ENCODE measurements around the gene FZR1. TPM values are rescaled to one million over a fixed set of nuclear protein-coding genes. Genes with fewer than 3 reads are reported as not detected.
A peak's percentile ranks its signal among the peaks of the same experiment; 100 is the strongest.

The FZR1 gene
- total and polyA plus RNA-seq, 9 of the 15 experiments (the other 6 are each of a cell fraction or from before 2014, with no cell fraction given): 0.18 to 48.0 (median 22.2) TPM

DNA sequence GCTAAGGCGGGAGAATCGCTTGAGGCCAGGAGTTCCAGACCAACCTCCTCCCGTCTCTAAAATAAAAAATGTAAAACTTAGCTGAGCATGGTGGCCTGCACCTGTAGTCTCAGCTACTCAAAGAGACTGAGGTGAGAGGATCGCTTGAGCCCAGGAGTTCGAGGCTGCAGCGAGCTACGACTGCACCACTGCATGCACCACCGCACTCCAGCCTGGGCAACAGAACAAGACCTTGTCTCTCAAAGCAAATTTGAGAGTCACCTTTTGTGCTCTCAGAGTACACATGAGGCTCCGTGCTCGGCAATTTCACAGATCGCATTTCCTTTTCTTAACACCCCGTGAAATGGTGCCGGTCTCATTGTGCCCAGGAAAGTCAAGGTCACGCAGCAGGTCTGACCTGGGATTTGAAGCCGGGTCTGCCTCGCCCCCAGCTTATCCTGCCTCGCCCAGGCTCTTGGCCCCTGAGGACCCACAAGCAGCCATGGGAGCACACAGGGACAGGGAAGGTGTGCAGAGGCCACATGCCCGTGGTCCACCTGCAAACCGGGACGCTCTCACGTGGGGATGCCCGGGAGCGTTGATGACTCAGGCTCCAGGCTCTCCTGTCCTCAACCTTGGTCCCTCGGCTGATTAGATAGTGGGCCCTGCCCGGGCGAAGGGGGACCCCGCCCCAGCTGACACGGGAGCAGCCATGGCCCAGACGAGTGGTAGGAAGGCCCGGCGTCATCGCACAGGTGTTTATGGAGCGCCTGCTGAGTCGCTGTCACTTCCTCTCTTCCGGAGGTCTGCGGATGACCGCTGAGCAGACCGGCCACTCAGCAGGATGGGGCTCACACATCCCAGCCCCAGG is 24.6 kb upstream of the FZR1 start (continued):
- peak in 1 of 2 experiments; percentile 61 for TF ChIP-seq E2F6 (IDR thresholded peaks at IDR 0.05; ENCODE audit: borderline replicate concordance in 1 of 2, extremely low read depth in 1 of 2, insufficient read depth in 1 of 2, insufficient read length in 1 of 2, low read depth in 1 of 2, low read length in 1 of 2, poor library complexity in 1 of 2, severe bottlenecking in 1 of 2)
- no peak for TF ChIP-seq MEF2D (tag; conservative IDR thresholded peaks at IDR 0.05; ENCODE audit: low read depth)
- TF ChIP-seq PHF20 (IDR thresholded peaks at IDR 0.05; ENCODE audit: partially characterized antibody): no peak
- no peak for TF ChIP-seq NCOA6 (IDR thresholded peaks at IDR 0.05)
- no peak for TF ChIP-seq SIN3A (IDR thresholded peaks at IDR 0.05; ENCODE audit: borderline replicate concordance in 2 of 2, control insufficient read depth in 1 of 2, low read depth in 2 of 2, low read length in 2 of 2)
- TF ChIP-seq, protein P1, sequence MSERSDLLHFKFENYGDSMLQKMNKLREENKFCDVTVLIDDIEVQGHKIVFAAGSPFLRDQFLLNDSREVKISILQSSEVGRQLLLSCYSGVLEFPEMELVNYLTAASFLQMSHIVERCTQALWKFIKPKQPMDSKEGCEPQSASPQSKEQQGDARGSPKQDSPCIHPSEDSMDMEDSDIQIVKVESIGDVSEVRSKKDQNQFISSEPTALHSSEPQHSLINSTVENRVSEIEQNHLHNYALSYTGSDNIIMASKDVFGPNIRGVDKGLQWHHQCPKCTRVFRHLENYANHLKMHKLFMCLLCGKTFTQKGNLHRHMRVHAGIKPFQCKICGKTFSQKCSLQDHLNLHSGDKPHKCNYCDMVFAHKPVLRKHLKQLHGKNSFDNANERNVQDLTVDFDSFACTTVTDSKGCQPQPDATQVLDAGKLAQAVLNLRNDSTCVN (CRISPR knock-in tag; IDR thresholded peaks at IDR 0.05): no peak
- TF ChIP-seq, protein P2, sequence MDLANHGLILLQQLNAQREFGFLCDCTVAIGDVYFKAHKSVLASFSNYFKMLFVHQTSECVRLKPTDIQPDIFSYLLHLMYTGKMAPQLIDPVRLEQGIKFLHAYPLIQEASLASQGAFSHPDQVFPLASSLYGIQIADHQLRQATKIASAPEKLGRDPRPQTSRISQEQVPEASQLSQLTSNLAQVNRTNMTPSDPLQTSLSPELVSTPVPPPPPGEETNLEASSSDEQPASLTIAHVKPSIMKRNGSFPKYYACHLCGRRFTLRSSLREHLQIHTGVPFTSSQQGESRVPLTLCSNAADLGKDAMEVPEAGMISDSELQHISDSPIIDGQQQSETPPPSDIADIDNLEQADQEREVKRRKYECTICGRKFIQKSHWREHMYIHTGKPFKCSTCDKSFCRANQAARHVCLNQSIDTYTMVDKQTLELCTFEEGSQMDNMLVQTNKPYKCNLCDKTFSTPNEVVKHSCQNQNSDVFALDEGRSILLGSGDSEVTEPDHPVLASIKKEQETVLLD (IDR thresholded peaks at IDR 0.05): no peak
- TF ChIP-seq KDM4B (IDR thresholded peaks at IDR 0.05; ENCODE audit: borderline replicate concordance in 2 of 2, low read depth in 1 of 2): no peak
- TF ChIP-seq DLX4 (CRISPR knock-in tag; IDR thresholded peaks at IDR 0.05): no peak
- 0 out of 2 replicates have a peak, but pooled peaks have one; percentile 35 for TF ChIP-seq ZBTB7A (IDR thresholded peaks at IDR 0.05; ENCODE audit: borderline replicate concordance, control insufficient read depth, low read depth, low read length)
- TF ChIP-seq, protein P3, sequence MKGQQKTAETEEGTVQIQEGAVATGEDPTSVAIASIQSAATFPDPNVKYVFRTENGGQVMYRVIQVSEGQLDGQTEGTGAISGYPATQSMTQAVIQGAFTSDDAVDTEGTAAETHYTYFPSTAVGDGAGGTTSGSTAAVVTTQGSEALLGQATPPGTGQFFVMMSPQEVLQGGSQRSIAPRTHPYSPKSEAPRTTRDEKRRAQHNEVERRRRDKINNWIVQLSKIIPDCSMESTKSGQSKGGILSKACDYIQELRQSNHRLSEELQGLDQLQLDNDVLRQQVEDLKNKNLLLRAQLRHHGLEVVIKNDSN (CRISPR knock-in tag; IDR thresholded peaks at IDR 0.05): peak; percentile 25; the same call in 1 of the 2 replicates
- no peak for TF ChIP-seq HNRNPLL (IDR thresholded peaks at IDR 0.05; ENCODE audit: low read depth, low read length, poor library complexity, severe bottlenecking)
- TF ChIP-seq, protein P4, sequence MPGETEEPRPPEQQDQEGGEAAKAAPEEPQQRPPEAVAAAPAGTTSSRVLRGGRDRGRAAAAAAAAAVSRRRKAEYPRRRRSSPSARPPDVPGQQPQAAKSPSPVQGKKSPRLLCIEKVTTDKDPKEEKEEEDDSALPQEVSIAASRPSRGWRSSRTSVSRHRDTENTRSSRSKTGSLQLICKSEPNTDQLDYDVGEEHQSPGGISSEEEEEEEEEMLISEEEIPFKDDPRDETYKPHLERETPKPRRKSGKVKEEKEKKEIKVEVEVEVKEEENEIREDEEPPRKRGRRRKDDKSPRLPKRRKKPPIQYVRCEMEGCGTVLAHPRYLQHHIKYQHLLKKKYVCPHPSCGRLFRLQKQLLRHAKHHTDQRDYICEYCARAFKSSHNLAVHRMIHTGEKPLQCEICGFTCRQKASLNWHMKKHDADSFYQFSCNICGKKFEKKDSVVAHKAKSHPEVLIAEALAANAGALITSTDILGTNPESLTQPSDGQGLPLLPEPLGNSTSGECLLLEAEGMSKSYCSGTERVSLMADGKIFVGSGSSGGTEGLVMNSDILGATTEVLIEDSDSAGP (CRISPR knock-in tag; IDR thresholded peaks at IDR 0.05): no peak
- TF ChIP-seq NFE2L1 (tag; IDR thresholded peaks at IDR 0.05; ENCODE audit: borderline replicate concordance, low read depth): no peak
- peak; percentile 52 for TF ChIP-seq MAX (CRISPR knock-in tag; IDR thresholded peaks at IDR 0.05)
